Measurements from ENCODE around the gene HMHB1.
"Not testable (repeated sequence)": the region's sequence is repeated elsewhere in the genome, so short reads cannot be mapped to it uniquely, and the experiment has no call there.

HMHB1 gene

GRCh38 chr5:143796753-143797152 lies 15.2 kb upstream of the HMHB1 start:
- TF ChIP-seq, protein P1, sequence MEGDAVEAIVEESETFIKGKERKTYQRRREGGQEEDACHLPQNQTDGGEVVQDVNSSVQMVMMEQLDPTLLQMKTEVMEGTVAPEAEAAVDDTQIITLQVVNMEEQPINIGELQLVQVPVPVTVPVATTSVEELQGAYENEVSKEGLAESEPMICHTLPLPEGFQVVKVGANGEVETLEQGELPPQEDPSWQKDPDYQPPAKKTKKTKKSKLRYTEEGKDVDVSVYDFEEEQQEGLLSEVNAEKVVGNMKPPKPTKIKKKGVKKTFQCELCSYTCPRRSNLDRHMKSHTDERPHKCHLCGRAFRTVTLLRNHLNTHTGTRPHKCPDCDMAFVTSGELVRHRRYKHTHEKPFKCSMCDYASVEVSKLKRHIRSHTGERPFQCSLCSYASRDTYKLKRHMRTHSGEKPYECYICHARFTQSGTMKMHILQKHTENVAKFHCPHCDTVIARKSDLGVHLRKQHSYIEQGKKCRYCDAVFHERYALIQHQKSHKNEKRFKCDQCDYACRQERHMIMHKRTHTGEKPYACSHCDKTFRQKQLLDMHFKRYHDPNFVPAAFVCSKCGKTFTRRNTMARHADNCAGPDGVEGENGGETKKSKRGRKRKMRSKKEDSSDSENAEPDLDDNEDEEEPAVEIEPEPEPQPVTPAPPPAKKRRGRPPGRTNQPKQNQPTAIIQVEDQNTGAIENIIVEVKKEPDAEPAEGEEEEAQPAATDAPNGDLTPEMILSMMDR (IDR thresholded peaks at IDR 0.05; ENCODE audit: low read depth, low read length, missing control alignments) = no peak
- no peak for DNase-seq (ENCODE audit: extremely low read depth, low read depth)
- no peak overlapping the region for H3K4me3 ChIP-seq (replicated peaks; ENCODE audit: low read depth, low read length)

DNA sequence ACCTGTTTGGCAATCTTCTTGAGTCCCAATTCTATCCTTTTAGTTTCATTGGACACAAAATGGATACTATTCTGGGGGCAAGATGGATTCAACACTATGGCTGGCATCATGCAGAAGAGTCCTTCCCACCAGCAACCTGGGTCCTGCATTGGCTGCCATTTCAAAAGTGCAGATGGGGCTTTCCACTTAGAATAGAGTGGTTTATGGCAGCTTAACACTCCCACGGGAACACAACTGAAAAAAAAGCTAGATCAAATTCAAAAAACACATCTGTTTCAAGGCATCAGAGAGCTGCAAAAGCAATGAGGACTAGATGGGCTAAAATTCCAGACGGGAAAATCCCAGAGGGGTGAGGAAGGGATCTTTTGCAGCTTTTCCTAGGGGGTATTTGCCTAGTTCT lies 11.2 kb upstream of the HMHB1 start:
- TF ChIP-seq, protein P1 (IDR thresholded peaks at IDR 0.05; ENCODE audit: low read depth, low read length, missing control alignments) = no peak
- no peak for DNase-seq (ENCODE audit: extremely low read depth, low read depth)
- no peak overlapping the region for H3K4me3 ChIP-seq (replicated peaks; ENCODE audit: low read depth, low read length)

DNA sequence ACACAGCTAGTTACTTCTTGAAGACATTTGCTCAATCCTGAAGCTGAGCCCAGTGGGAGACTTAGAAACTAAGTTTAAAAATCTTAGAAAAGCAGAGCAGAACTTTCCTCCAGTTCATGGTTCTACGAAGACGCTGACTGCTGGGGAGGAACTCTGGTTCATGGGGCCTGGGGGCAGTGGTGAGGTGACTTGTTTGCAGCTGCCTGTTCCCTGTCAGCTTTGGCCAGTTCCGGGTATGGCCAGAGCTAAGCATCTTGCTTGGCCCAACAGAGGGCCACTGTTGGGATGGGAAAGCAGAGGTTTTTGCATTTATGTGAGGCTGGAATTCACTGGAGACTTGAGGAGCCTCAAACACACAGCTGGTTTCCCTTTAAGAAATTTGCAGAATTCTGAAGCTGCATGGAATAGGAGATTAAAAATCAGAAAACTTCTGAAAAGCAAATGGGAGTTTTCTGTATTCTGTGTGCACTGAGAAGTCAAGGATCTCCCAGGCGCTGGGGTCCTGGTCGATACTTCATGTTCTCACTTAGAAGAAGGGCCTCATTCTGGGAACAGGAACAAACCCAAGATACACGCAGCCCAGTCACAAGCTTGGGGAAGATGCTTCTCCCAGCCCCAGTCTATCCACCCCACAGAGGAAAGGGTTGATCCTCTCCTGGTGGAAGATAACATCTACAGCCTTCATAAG lies 10.6 kb upstream of the HMHB1 start:
- no peak overlapping the region for H3K4me3 ChIP-seq (replicated peaks; ENCODE audit: low read depth, low read length)
- TF ChIP-seq, protein P1 (IDR thresholded peaks at IDR 0.05; ENCODE audit: low read depth, low read length, missing control alignments) = no peak

DNA sequence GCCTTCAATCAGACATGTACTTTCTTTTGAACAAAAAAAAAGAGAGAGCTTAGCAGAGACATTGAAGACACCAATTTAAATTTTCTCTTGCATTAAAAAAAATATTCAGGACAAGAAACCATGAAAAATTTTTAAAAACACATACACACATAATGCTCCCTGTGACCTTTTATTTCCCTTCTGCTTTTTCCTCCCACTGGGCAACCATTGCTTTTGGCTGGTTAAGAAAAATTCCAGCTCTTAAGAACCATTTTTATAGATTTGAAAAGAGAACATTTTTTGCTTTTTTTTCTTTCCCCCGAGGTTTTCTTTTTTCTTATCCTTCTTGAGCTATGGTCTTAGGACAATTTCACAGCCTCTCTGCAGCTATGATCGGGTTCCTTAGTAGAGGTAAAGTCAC lies 6.1 kb upstream of the HMHB1 start:
- no peak overlapping the region for H3K4me3 ChIP-seq (replicated peaks; ENCODE audit: low read depth, low read length)
- TF ChIP-seq, protein P1 (IDR thresholded peaks at IDR 0.05; ENCODE audit: low read depth, low read length, missing control alignments) = no peak
- no peak for DNase-seq (ENCODE audit: extremely low read depth, low read depth)

More for the DNA sequence above, 10.6 kb upstream of the HMHB1 start:
- DNase-seq (ENCODE audit: extremely low read depth, low read depth) = no peak

DNA sequence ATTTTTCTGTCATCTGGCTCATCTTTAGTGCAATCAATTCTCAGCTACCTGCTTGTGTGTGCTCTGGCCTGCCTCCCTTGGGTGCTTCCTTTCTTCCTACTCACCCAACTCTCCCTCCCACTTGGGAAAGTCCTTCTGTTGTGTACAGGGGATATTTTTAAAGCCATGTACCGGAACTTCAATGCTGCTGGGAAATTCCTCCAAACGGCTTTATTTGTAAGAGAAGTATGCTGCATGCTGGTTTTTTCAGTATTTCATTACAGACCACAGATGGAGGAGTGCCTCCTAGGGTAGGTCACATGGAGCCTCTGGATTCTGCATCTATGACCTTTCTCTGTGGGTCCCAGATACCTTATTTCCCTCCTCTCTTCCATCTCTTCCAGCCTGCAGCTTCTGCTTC lies 5.4 kb upstream of the HMHB1 start:
- no peak for DNase-seq (ENCODE audit: extremely low read depth, low read depth)
- H3K4me3 ChIP-seq (replicated peaks; ENCODE audit: low read depth, low read length) = no peak overlapping the region
- TF ChIP-seq, protein P1 (IDR thresholded peaks at IDR 0.05; ENCODE audit: low read depth, low read length, missing control alignments) = no peak

- H3K4me3 ChIP-seq (replicated peaks; ENCODE audit: low read depth, low read length) = no peak overlapping the region
- DNase-seq (ENCODE audit: extremely low read depth, low read depth) = no peak
- TF ChIP-seq, protein P1 (IDR thresholded peaks at IDR 0.05; ENCODE audit: low read depth, low read length, missing control alignments) = no peak
These were observed 4.6 kb upstream of the HMHB1 start for GRCh38 chr5:143807401-143807800.

- not testable (repeated sequence) for H3K4me3 ChIP-seq (replicated peaks; ENCODE audit: low read depth, low read length); DNase-seq (ENCODE audit: extremely low read depth, low read depth)
These were observed 4.4 kb downstream of the HMHB1 start for GRCh38 chr5:143816370-143816769.

Measured in HFF-Myc (cell line).